OCI-LY3 (cell line): ENCODE data around the gene TTLL10.

Experiments
- H2AFZ ChIP-seq: fragments of 200-600, 300-600 bp; shearing (Covaris generic); 2 replicates; pipeline ENCODE4 v1.6.0; 2014; ENCODE audit warnings: antibody characterized with exemption, low read depth, low read length
- H3K27ac ChIP-seq: fragments of 200-600, 300-600 bp; sonication (generic); 2 replicates; pipeline ENCODE4 v1.5.1; 2014; ENCODE audit warnings: mild to moderate bottlenecking, low read length, moderate library complexity, mixed read lengths
- H3K27me3 ChIP-seq: fragments of 200-600, 300-600 bp; sonication (generic); 2 replicates; pipeline ENCODE4 v1.6.1; 2014; ENCODE audit warnings: low read depth, low read length, mixed read lengths
- H3K36me3 ChIP-seq: fragments of 200-600, 300-600 bp; sonication (generic); replicated peaks from 2 replicates; pipeline ENCODE3; 2014; ENCODE audit warnings: low read depth, low read length, mixed read lengths
- H3K4me1 ChIP-seq: fragments of 300-600, 200-600 bp; sonication (generic); 2 replicates; pipeline ENCODE4 v1.6.1; 2014; ENCODE audit warnings: low read length, mixed read lengths
- H3K4me2 ChIP-seq: fragments of 200-600, 300-600 bp; sonication (generic); 2 replicates; pipeline ENCODE4 v1.6.1; 2014; ENCODE audit warnings: low read length, mixed read lengths
- H3K4me3 ChIP-seq: fragments of 300-600, 200-600 bp; sonication (generic); 2 replicates; pipeline ENCODE4 v1.5.1; 2014; ENCODE audit warnings: antibody characterized with exemption, mild to moderate bottlenecking, low read length, moderate library complexity
- H3K79me2 ChIP-seq: fragments of 300-600, 200-600 bp; shearing (Covaris generic); 2 replicates; pipeline ENCODE4 v1.6.1; 2014; ENCODE audit warnings: mild to moderate bottlenecking, low read length, mixed read lengths
- H3K9ac ChIP-seq: fragments of 300-600, 200-600 bp; shearing (Covaris generic); 2 replicates; pipeline ENCODE4 v1.6.0; 2014; ENCODE audit warnings: mild to moderate bottlenecking, low read length, moderate library complexity
- H3K9me3 ChIP-seq: fragments of 200-600, 300-600 bp; shearing (Covaris generic); 2 replicates; pipeline ENCODE4 v1.6.1; 2014; ENCODE audit warnings: low read length, mixed read lengths; ENCODE audit not compliant: insufficient read depth
- H4K20me1 ChIP-seq: fragments of 200-600, 300-600 bp; sonication (generic); 2 replicates; pipeline ENCODE4 v1.6.1; 2016; ENCODE audit warnings: low read length, mixed read lengths; ENCODE audit not compliant: insufficient read depth
- CTCF ChIP-seq: fragments of 200-600, 300-600 bp; sonication (generic); IDR thresholded peaks from 2 replicates; pipeline ENCODE4 v1.5.1; 2014; ENCODE audit warnings: antibody characterized with exemption, low read length, low read depth
- EZH2phosphoT487 ChIP-seq: fragments of 200-600 bp; shearing (Covaris generic); IDR thresholded peaks from 2 replicates; pipeline ENCODE4 v1.6.1; 2018; ENCODE audit warnings: antibody characterized with exemption, mixed run types, low read depth

Gene TTLL10

GRCh38 chr1:1232796-1233566, 59.3 kb downstream of the TTLL10 start:
- Histone ChIP-seq H3K79me2 (peaks cover 60% of the 10 kb centered on the region), H3K36me3 (peaks cover 34% of the 10 kb centered on the region), H3K4me2 (peak overlapping the region; percentile 59), H3K9ac (no peak overlapping the region), H3K27me3 (no peaks in the 10 kb centered on the region), H3K4me1 (peaks cover 16% of the 10 kb centered on the region), H4K20me1 (peaks cover 10% of the 10 kb centered on the region; the same call in 1 of the 2 replicates), H3K4me3 (peak overlapping the region; percentile 71), H3K9me3 (no peaks in the 10 kb centered on the region), H3K27ac (no peak overlapping the region), H2AFZ (no peak overlapping the region)
- no peak for TF ChIP-seq EZH2phosphoT487
- no peak for TF ChIP-seq CTCF

- no peak overlapping the region for H3K9ac ChIP-seq
- no peak overlapping the region for H2AFZ ChIP-seq
- H3K27ac ChIP-seq, result no peak overlapping the region
- no peak overlapping the region for H3K4me3 ChIP-seq
- no peaks in the 10 kb centered on the region for H3K9me3 ChIP-seq
- H3K79me2 ChIP-seq, result peaks cover 55% of the 10 kb centered on the region
- no peak overlapping the region for H3K4me2 ChIP-seq
- no peak for TF ChIP-seq CTCF
- no peak for TF ChIP-seq EZH2phosphoT487
- peaks cover 10% of the 10 kb centered on the region; the same call in 1 of the 2 replicates for H4K20me1 ChIP-seq
- no peaks in the 10 kb centered on the region for H3K27me3 ChIP-seq
- H3K36me3 ChIP-seq, result peaks cover 29% of the 10 kb centered on the region
- H3K4me1 ChIP-seq, result peaks cover 16% of the 10 kb centered on the region
Observed at GRCh38 chr1:1233567-1233892, 59.9 kb downstream of the TTLL10 start.

- no peak for TF ChIP-seq CTCF
- TF ChIP-seq EZH2phosphoT487, result no peak
- Histone ChIP-seq H2AFZ (no peak overlapping the region), H3K4me2 (no peak overlapping the region), H3K36me3 (peaks cover 21% of the 10 kb centered on the region), H3K4me1 (peaks cover 16% of the 10 kb centered on the region), H3K4me3 (no peak overlapping the region), H4K20me1 (peaks cover 8% of the 10 kb centered on the region; the same call in 1 of the 2 replicates), H3K9me3 (no peaks in the 10 kb centered on the region), H3K9ac (no peak overlapping the region), H3K79me2 (peaks cover 47% of the 10 kb centered on the region), H3K27me3 (no peaks in the 10 kb centered on the region), H3K27ac (no peak overlapping the region)
Observed at GRCh38 chr1:1234180-1234808, 60.6 kb downstream of the TTLL10 start.

- H3K27ac ChIP-seq, result no peak overlapping the region
- no peak overlapping the region for H2AFZ ChIP-seq
- H3K9me3 ChIP-seq, result no peaks in the 10 kb centered on the region
- peaks cover 20% of the 10 kb centered on the region for H3K36me3 ChIP-seq
- TF ChIP-seq CTCF (no peak), EZH2phosphoT487 (no peak)
- 0 out of 2 replicates have a peak, but pooled peaks cover 3% of the 10 kb centered on the region for H3K27me3 ChIP-seq
- H3K9ac ChIP-seq, result no peak overlapping the region
- peaks cover 14% of the 10 kb centered on the region for H3K4me1 ChIP-seq
- no peak overlapping the region for H3K4me3 ChIP-seq
- no peak overlapping the region for H3K4me2 ChIP-seq
- peaks cover 38% of the 10 kb centered on the region for H3K79me2 ChIP-seq
- H4K20me1 ChIP-seq, result peaks cover 8% of the 10 kb centered on the region; the same call in 1 of the 2 replicates
Observed at GRCh38 chr1:1235016-1235744, 61.5 kb downstream of the TTLL10 start.
